Right atrium auricular region (tissue), 2 donors: ENCODE data around the gene FAM53B. TPM values are rescaled to one million over a fixed set of nuclear protein-coding genes. Genes with fewer than 3 reads are reported as not detected.

ENCODE experiments used
- DNase-seq: peaks from one replicate; pipeline ENCODE4 v3.0.0-alpha.2; 2019; ENCODE audit warnings: low spot score
- H3K27ac ChIP-seq, 2 donors: fragments of 200-600 bp; sonication (generic); 1 replicate in 1 of 2; 2 replicates in 1 of 2; pipeline ENCODE4 v1.5.1; 2016 to 2019
- H3K27me3 ChIP-seq, 2 donors: fragments of 200-600 bp; sonication (generic); one replicate each; pipeline versions ENCODE4 v1.5.1 to v1.6.0; 2017 to 2019
- H3K36me3 ChIP-seq: fragments of 200-600 bp; sonication (generic); one replicate; pipeline ENCODE4 v1.5.1; 2016
- H3K4me1 ChIP-seq, 2 donors: fragments of 200-600 bp; sonication (generic); one replicate each; pipeline versions ENCODE4 v1.5.1 to v1.6.0; 2017 to 2019
- H3K4me3 ChIP-seq, 2 donors: fragments of 200-600 bp; sonication (generic); 1 replicate in 1 of 2; 2 replicates in 1 of 2; pipeline ENCODE4 v1.5.1; 2017 to 2019; ENCODE audit warnings: mild to moderate bottlenecking in 1 of 2, moderate library complexity in 1 of 2
- H3K9me3 ChIP-seq, 2 donors: fragments of 200-600 bp; sonication (generic); one replicate each; pipeline ENCODE4 v1.5.1; 2019
- CTCF ChIP-seq, 2 donors: fragments of 200-600 bp; sonication (generic); IDR thresholded peaks; one replicate each; pipeline ENCODE4 v1.5.1; 2019; ENCODE audit warnings: antibody characterized with exemption in 2 of 2
- total RNA-seq, 2 donors: library from RNA; depleted of rRNA; stranded (reverse); fragments of >200 nt; gene quantifications; one replicate each; pipeline ENCODE4 v1.1.0, GENCODE V29; 2016

The FAM53B gene
- total RNA-seq, 2 donors from 2014 or later, result 30.3 to 31.1 TPM

DNA sequence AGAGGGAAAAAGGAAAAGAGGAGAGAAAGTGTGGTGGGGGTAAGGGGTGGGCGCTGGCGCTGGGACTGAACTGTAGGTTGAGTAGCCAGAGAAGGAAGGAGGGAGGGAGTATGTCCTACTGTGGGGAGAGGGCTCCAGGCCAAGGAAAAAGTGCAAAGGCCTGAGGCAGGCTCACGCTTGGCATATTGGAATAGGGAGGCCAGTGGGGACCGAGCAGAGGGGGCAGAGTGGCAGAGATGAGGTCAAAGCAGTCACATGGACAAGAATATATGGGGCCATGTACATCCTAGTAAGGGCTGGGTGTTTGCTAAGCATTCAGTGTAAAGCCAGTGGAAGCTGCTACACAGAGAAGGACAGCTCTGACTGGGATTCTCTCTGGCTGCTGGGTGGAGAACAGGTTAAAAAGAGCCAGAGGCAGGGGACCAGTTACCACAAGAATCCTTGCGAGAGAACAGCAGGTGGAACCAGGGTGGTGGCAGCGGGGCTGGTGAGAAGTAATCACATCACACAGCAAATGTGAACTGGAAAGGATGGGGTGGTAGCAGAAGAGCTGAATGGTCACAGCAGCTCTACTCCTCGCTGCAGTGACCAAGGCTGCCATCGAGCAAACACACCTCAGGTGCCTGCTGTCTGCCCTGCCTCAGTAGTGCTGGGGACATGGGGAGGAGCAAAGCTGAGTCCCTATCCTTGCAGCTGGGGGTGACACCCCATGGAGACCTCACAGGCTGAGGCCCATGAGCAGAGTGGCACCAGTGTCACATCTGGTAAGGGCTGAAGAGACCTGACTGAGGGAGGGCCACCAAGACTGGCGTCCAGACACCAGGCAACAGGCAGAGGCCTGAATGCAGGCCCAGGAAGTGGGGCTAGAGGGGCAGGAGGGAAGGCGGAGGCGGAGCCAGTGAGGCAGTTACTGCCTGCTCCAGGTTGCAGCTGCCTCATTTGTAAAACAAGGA is 39.5 kb downstream of the FAM53B start:
- DNase-seq, result no peak
- Histone ChIP-seq H3K9me3 (no peaks in the 10 kb centered on the region), H3K4me1 (peaks cover 0 to 100% of the 10 kb centered on the region in 2 donors), H3K36me3 (no peaks in the 10 kb centered on the region), H3K27me3 (no peaks in the 10 kb centered on the region), H3K27ac (peak overlapping the region; percentile 88 to 91), H3K4me3 (no peak overlapping the region)
- no peak for TF ChIP-seq CTCF (IDR thresholded peaks at IDR 0.05)

DNA sequence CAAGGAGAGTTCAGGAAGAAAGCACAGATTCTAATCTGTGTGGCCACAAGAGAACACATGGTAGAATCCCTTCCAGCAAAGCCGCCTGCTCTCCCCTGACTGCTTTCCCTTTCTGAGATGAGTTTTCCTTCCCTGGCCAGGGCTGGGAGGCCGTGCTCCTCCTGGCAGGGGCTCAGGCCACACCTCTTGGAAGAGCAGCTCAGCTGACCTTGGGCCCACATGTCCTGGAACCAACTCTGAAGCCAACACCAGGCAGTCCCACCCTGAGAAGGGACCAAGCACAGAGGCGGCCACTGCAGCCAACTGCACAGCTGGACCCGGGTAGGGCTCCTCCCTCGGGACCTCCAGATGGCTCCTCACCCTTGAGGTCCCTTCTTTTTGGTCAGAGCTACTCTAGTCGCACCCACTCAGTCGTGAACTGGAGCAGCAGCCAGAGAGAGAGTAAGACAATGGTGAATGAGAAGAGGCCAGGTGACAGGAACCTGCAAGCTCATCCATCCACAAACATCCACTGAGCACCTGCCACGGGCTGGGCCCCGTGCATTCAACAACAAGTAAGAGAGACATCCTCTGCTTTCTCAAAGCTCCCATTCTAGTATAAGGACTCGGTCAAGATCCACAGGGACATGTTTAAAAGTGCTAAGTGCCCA is 40.3 kb downstream of the FAM53B start:
- no peak overlapping the region for H3K4me3 ChIP-seq
- TF ChIP-seq CTCF (IDR thresholded peaks at IDR 0.05), result no peak
- peak overlapping the region; percentile 88 to 91 for H3K27ac ChIP-seq
- no peaks in the 10 kb centered on the region for H3K9me3 ChIP-seq
- H3K27me3 ChIP-seq, result no peaks in the 10 kb centered on the region
- H3K36me3 ChIP-seq, result no peaks in the 10 kb centered on the region
- peak; percentile 84 for DNase-seq
- peaks cover 0 to 100% of the 10 kb centered on the region in 2 donors for H3K4me1 ChIP-seq

- H3K4me1 ChIP-seq, result peaks cover 0 to 100% of the 10 kb centered on the region in 2 donors
- H3K36me3 ChIP-seq, result no peaks in the 10 kb centered on the region
- H3K4me3 ChIP-seq, result no peak overlapping the region
- peak overlapping the region; percentile 88 to 91 for H3K27ac ChIP-seq
- no peaks in the 10 kb centered on the region for H3K9me3 ChIP-seq
- no peak for DNase-seq
- no peaks in the 10 kb centered on the region for H3K27me3 ChIP-seq
- no peak for TF ChIP-seq CTCF (IDR thresholded peaks at IDR 0.05)
These were observed 40.8 kb downstream of the FAM53B start for GRCh38 chr10:124703372-124703771.

GRCh38 chr10:124701881-124702656 is 42.1 kb downstream of the FAM53B start:
- Histone ChIP-seq H3K4me3 (no peak overlapping the region), H3K36me3 (no peaks in the 10 kb centered on the region), H3K27me3 (no peaks in the 10 kb centered on the region), H3K9me3 (no peaks in the 10 kb centered on the region), H3K27ac (peak overlapping the region; percentile 88 to 91), H3K4me1 (peaks cover 0 to 100% of the 10 kb centered on the region in 2 donors)
- TF ChIP-seq CTCF (IDR thresholded peaks at IDR 0.05), result no peak
- DNase-seq, result no peak

GRCh38 chr10:124701435-124701834 is 42.7 kb downstream of the FAM53B start:
- Histone ChIP-seq H3K27me3 (no peaks in the 10 kb centered on the region), H3K4me1 (peaks cover 0 to 100% of the 10 kb centered on the region in 2 donors), H3K4me3 (no peak overlapping the region), H3K27ac (peak overlapping the region; percentile 88 to 91), H3K36me3 (no peaks in the 10 kb centered on the region), H3K9me3 (no peaks in the 10 kb centered on the region)
- peak; percentile 94 for DNase-seq
- TF ChIP-seq CTCF (IDR thresholded peaks at IDR 0.05), result no peak
